Panc1 (cell line): ENCODE measurements around the gene SLC25A41. TPM values are rescaled to one million over a fixed set of nuclear protein-coding genes. Genes with fewer than 3 reads are reported as not detected.

ENCODE experiments used
- ATAC-seq: fragments of 200-7000 bp; cut with Tn5 transposase; 2 replicates; pipeline ENCODE4 v1.9.1; 2020; ENCODE audit warnings: mild to moderate bottlenecking, moderate library complexity
- BruUV-seq: library from RNA; stranded (reverse); fragments of 400-500 nt; replicated peaks from 2 replicates; lab custom pipeline; 2021; lab: Mats Ljungman, UMichigan
- CTCF ChIA-PET: fragments of 300-600 bp; sonication (Branson Sonifier 250); formaldehyde crosslinking; loops from one replicate; lab custom pipeline; 2022; ENCODE audit warnings: antibody characterized with exemption; lab: Charles Lee
- POLR2A ChIA-PET: fragments of 300-600 bp; sonication (Branson Sonifier 250); formaldehyde crosslinking; loops from one replicate; lab custom pipeline; 2022; ENCODE audit warnings: antibody characterized with exemption; lab: Charles Lee
- DNase-seq: peaks from one replicate; pipeline ENCODE4 v3.0.0-alpha.2; 2010; ENCODE audit warnings: low read depth, low spot score
- H3K27ac ChIP-seq: 2 replicates; pipeline ENCODE4 v1.5.1; 2011; ENCODE audit warnings: mild to moderate bottlenecking, low read length, inconsistent platforms
- H3K27me3 ChIP-seq: fragments of 200-500 bp; sonication (Bioruptor generic); 2 replicates; pipeline ENCODE4 v1.6.0; 2014; ENCODE audit warnings: low read length, inconsistent platforms; ENCODE audit not compliant: control insufficient read depth, insufficient read depth
- H3K36me3 ChIP-seq: fragments of 200-500 bp; sonication (Bioruptor generic); 2 replicates; pipeline ENCODE4 v1.5.1; 2014; ENCODE audit warnings: inconsistent platforms, mild to moderate bottlenecking, low read length, moderate library complexity; ENCODE audit not compliant: control insufficient read depth, insufficient read depth
- H3K4me1 ChIP-seq: 2 replicates; pipeline ENCODE4 v1.5.1; 2011; ENCODE audit warnings: inconsistent platforms, mild to moderate bottlenecking, low read length, moderate library complexity; ENCODE audit not compliant: control insufficient read depth, insufficient read depth
- H3K4me3 ChIP-seq, 2 experiments: 2 replicates each; pipeline ENCODE4 v1.5.1; 2011 to 2012; ENCODE audit warnings: low read depth in 2 of 2, low read length in 2 of 2, mild to moderate bottlenecking in 2 of 2, inconsistent platforms in 1 of 2, moderate library complexity in 1 of 2
- H3K9me3 ChIP-seq: fragments of 200-500 bp; sonication (Bioruptor generic); 2 replicates; pipeline ENCODE4 v1.5.1; 2014; ENCODE audit warnings: low read depth, mild to moderate bottlenecking, inconsistent platforms, low read length, moderate library complexity; ENCODE audit not compliant: control insufficient read depth, insufficient read depth
- CTCF ChIP-seq: fragments of 450-650 bp; IDR thresholded peaks from 2 replicates; pipeline ENCODE4 v1.5.1; 2017; ENCODE audit warnings: mild to moderate bottlenecking
- POLR2AphosphoS5 ChIP-seq: IDR thresholded peaks from 2 replicates; pipeline ENCODE4 v1.6.1; 2012; ENCODE audit warnings: mild to moderate bottlenecking, low read depth, low read length, moderate library complexity
- REST ChIP-seq, 2 experiments: IDR thresholded peaks; 2 replicates each; pipeline ENCODE4 v1.6.1; 2011 to 2012; ENCODE audit warnings: low read depth in 2 of 2, control low read depth in 1 of 2, low read length in 1 of 2, mild to moderate bottlenecking in 1 of 2, moderate library complexity in 1 of 2; ENCODE audit not compliant: insufficient read depth in 1 of 2
- SIN3A ChIP-seq: IDR thresholded peaks from 2 replicates; pipeline ENCODE4 v1.6.1; 2012; ENCODE audit warnings: low read depth, mild to moderate bottlenecking, low read length, moderate library complexity, borderline replicate concordance; ENCODE audit not compliant: insufficient read depth
- TCF7L2 ChIP-seq: IDR thresholded peaks from 2 replicates; pipeline ENCODE4 v1.6.1; 2011; ENCODE audit warnings: mild to moderate bottlenecking, low read depth, low read length, inconsistent platforms
- in situ Hi-C: cut with HindIII; loops from 2 replicates; pipeline ENCODE4 v1.10.0; 2016; ENCODE audit warnings: low sequenced_read_pairs, low pct_unique_long_range_greater_than_20kb
- intact Hi-C: fragments of 100-400 bp; cut with micrococcal nuclease; formaldehyde crosslinking; loops from one replicate; pipeline ENCODE4 v1.10.0; 2022; ENCODE audit not compliant: unreplicated experiment
- total RNA-seq: library from RNA; stranded (reverse); gene quantifications from one replicate; pipeline ENCODE4 v1.2.1, GENCODE V29; 2021; ENCODE audit not compliant: unreplicated experiment

SLC25A41 gene
- total RNA-seq, 1 experiment from 2014 or later = 0.21 TPM

GRCh38 chr19:6379744-6380143 is 53.8 kb downstream of the SLC25A41 start:
- no peak for TF ChIP-seq POLR2AphosphoS5
- no peak for TF ChIP-seq REST (IDR thresholded peaks at IDR 0.05; ENCODE audit: insufficient read depth in 1 of 2, low read depth in 2 of 2, low read length in 1 of 2)
- no peak for TF ChIP-seq CTCF
- no peak for ATAC-seq
- H3K4me3 ChIP-seq = no peak overlapping the region
- H3K9me3 ChIP-seq = no peaks in the 10 kb centered on the region
- peaks cover 2% of the 10 kb centered on the region; the same call in 1 of the 2 replicates for H3K4me1 ChIP-seq
- intact Hi-C loops (no loop called here), in situ Hi-C loops (no loop called here)
- H3K36me3 ChIP-seq = no peaks in the 10 kb centered on the region
- ChIA-PET CTCF (no interaction called here), POLR2A (no interaction called here)
- no peak overlapping the region for H3K27ac ChIP-seq
- DNase-seq = no peak
- no peaks in the 10 kb centered on the region for H3K27me3 ChIP-seq
- no TSS peak for BruUV-seq

GRCh38 chr19:6378486-6378885 is 55.1 kb downstream of the SLC25A41 start:
- TF ChIP-seq CTCF (no peak), TCF7L2 (no peak), REST (IDR thresholded peaks at IDR 0.05; ENCODE audit: insufficient read depth in 1 of 2, low read depth in 2 of 2, low read length in 1 of 2) (no peak), POLR2AphosphoS5 (no peak), SIN3A (no peak)
- in situ Hi-C loops = no loop called here
- Histone ChIP-seq H3K27me3 (no peaks in the 10 kb centered on the region), H3K36me3 (no peaks in the 10 kb centered on the region), H3K4me1 (peaks cover 2% of the 10 kb centered on the region), H3K4me3 (no peak overlapping the region), H3K27ac (no peak overlapping the region), H3K9me3 (no peaks in the 10 kb centered on the region)
- intact Hi-C loops = no loop called here
- DNase-seq (no peak), ATAC-seq (no peak)
- ChIA-PET POLR2A (interaction anchor here (0.6 to 0.7 kb wide), 2 partner anchors 45 to 110 kb away, joined by 3 read pairs; no protein-coding TSS in a partner anchor), CTCF (no interaction called here)
- BruUV-seq = no TSS peak
